Smooth muscle cell of trachea (primary cell): Measurements from ENCODE around the gene GRIA2. TPM values are rescaled to one million over a fixed set of nuclear protein-coding genes. Genes with fewer than 3 reads are reported as not detected.

ENCODE experiments used
- total RNA-seq: library from RNA; depleted of rRNA; stranded (reverse); fragments of >200 nt; gene quantifications from 2 replicates; pipeline ENCODE4 v1.2.1, GENCODE V29; 2014

GRIA2 gene
- total RNA-seq: not detected in 2 replicates

GRCh38 chr4:157220371-157220881 lies at the start of gene GRIA2:
TSS of gene GRIA2 (plus strand) at chr4:157220728. CDS start at chr4:157221043, 315 bp downstream.

Other genes starting within 250 kb of the GRIA2 start
- 79.2 and 87.6 TPM in 2 replicates for gene PDGFC, start 248.9 kb upstream of the GRIA2 start, total RNA-seq
- 11.8 and 13.1 TPM in 2 replicates for gene GLRB, start 144.6 kb upstream of the GRIA2 start, total RNA-seq